Measurements from ENCODE around the gene DKKL1.

DKKL1 gene

GRCh38 chr19:49338023-49338677 lies 25.5 kb upstream of the DKKL1 start:
- DNase-seq (ENCODE audit: low read depth in 2 of 2) = no peak

GRCh38 chr19:49338691-49339300 lies 24.9 kb upstream of the DKKL1 start:
- no peak for DNase-seq (ENCODE audit: low read depth in 2 of 2)

DNA sequence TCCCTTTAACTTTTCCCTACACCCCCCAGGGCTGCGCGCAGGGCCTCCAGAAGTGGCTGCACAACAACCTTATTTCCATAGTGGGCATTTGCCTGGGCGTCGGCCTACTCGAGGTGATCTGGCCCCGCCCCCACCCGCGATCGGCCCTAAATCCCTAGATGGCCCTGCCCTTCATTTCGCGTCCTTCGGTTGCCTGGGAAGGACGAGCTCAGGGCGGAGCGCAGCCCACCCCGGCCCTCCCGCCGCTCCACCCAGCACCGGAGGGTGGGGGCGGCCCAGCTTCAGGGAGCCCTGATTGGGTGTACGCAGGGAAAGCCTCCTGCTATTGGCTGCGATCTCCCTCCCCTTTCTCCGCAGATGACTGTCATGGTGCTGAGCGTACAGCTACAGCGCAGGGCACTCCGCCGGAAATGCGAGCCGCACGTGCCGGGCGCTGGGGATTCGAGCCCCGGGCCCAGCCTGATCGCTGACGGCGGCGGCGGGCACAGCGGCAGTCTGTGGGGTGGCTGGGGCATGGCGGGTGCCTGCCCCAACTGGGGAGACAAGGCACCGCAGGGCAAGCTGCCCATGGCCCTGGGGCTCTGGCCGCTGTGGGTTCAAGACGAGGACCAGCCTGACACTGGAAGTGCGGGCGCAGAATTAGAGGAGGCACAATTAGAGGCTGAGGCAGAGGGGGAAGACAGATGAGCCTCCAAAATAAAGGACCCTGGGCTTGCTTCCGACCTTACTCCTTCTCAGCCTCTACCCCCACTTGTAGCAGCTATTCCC lies 24.2 kb upstream of the DKKL1 start:
- DNase-seq (ENCODE audit: low read depth in 2 of 2) = no peak

DNA sequence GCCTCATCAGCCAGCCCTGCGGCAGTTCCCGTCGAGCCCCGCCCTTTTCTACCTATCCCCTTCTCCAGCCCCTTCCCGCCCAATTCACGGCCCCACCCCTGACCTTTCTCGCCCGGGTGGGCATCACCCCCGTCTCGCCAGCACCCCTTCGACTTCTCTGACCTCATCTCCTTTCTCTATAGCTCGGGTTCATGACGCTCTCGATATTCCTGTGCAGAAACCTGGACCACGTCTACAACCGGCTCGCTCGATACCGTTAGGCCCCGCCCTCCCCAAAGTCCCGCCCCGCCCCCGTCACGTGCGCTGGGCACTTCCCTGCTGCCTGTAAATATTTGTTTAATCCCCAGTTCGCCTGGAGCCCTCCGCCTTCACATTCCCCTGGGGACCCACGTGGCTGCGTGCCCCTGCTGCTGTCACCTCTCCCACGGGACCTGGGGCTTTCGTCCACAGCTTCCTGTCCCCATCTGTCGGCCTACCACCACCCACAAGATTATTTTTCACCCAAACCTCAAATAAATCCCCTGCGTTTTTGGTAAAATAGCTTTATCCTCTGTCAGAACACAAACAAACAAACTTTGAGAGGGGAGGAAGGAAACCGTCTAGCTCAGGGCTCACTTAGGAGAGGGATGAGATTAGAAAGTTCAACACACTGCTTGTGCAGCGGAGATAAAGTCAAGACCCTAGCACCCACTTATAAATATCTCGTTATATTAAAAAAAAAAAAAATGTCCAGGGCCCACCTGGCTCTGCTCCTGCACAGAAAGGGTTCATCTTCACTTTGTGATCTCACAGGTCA lies 23.4 kb upstream of the DKKL1 start:
- no peak for DNase-seq (ENCODE audit: low read depth in 2 of 2)

DNA sequence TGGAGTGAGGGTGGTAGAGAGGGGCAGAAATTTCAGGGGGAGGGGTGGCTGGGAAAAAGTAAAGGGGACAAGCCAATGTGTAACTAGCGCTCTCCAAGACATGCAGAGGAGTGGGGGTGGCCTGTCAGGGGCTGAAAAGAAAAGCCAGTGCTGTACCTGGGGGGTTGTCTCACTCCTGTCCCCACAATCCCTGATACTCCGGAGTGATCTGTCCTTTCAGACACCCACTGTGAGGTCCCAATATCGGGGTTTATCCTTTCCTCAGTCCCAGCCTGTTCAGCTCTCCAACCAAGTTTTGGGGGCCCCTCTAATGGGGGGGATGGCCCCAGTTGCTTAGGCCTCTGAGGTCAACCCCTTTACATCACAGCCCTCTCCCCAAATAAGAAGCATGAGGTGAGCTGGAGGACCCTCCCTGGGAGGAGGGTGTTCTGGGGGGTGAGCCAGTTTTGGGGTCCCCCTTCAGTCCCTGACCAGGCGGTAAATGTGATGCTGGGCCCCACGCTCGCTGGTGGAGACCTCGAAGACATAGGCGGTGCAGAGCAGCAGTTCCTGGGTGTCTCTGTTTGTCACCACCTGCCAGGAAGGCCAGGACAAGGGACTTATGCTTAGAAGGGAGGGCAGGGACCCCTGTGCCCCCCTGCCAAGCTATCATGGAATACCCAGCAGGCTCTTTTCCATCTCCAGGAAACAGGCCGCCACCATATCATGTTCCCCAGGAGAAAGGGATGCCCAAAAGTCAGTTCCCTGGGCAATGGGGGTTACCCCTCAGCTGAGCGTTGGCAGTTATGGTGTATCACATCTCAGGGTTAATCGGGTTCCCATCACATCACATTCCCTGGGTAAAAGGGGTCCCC lies 22.6 kb upstream of the DKKL1 start:
- DNase-seq (ENCODE audit: low read depth in 2 of 2) = no peak

GRCh38 chr19:49342291-49342721 lies 21.4 kb upstream of the DKKL1 start:
- DNase-seq (ENCODE audit: low read depth in 2 of 2) = no peak

DNA sequence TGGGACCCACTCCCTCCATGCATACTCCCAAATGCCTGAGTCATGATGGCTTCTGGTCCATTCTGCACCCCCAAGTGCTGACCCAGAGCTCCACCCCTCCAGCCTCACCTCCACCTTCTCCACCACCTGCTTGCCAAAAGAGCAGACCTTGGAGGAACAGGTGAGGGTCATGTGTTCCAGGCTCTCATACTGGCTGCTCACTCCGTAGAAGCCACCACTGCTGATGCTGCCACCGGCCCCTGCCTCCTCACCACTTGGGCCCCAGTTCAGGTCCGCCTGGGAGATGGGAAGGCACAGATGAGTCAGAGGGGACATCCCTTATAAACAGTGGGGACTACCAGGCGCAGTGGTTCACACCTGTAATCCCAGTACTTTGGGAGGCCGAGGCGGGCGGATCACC lies 20.6 kb upstream of the DKKL1 start:
- no peak for DNase-seq (ENCODE audit: low read depth in 2 of 2)

DNA sequence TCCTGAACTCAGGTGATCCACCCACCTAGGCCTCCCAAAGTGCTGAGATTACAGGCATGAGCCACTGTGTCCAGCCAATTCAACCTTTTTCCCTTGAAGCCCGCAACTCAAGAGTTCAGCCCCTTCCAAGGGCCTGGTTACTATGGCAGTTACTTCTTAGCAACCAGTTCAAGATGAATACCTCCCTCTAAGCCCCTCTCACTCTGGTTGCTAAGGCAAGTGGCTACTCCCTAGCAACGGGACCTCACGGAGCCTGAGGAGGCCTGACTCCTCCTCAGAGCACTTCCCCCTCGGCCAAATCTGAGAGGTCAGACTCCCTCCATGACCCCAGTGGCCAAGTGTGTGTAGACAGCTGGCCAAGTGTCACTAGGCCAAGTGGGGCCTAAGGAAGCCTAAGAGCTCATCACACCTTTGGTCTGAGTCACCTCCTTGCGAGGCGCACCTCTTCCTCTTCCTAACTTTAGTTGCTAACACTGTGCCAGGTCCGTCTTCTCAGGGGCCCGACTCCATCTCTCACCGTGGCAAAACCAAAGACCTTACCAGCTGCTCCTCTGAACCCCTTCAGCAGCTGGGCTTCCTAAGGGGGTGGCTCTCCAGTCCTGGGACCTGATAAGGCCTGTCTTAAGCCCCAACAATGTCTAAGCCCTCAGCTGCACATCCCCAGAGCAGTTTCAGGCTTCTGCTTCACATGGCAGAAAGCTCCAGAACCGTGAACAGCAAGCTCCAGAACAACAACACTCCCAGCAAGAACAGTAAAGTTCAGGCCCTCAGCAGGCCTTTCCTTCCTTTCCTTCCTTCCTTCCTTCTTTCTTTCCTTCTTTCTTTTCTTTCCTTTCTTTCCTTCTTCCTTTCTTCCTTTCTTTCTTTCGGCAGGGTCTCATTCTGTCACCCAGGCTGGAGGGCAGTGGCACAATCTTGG lies 18.9 kb upstream of the DKKL1 start:
- DNase-seq (ENCODE audit: low read depth in 2 of 2) = no peak

GRCh38 chr19:49347191-49347590 lies 16.5 kb upstream of the DKKL1 start:
- DNase-seq (ENCODE audit: low read depth in 2 of 2) = no peak

DNA sequence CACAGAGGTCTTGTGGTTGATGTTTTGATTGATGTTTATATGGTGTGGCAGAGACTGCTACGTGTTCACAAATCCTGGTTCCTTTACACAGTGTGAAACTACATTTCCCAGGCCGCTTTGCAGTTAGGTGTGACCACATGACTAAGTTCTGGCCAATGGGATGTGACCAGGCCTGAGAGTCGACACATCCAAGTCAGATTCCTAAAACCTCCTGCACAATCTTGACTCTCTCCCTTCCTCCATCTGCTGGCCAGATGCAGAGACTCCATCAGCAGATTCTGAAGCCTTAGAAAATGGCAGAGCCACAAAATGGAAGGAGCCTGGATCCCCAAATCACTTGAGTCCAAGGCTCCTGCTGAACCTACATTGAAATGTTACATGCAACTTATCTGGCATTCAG lies 15.8 kb upstream of the DKKL1 start:
- DNase-seq (ENCODE audit: low read depth in 2 of 2) = no peak

DNA sequence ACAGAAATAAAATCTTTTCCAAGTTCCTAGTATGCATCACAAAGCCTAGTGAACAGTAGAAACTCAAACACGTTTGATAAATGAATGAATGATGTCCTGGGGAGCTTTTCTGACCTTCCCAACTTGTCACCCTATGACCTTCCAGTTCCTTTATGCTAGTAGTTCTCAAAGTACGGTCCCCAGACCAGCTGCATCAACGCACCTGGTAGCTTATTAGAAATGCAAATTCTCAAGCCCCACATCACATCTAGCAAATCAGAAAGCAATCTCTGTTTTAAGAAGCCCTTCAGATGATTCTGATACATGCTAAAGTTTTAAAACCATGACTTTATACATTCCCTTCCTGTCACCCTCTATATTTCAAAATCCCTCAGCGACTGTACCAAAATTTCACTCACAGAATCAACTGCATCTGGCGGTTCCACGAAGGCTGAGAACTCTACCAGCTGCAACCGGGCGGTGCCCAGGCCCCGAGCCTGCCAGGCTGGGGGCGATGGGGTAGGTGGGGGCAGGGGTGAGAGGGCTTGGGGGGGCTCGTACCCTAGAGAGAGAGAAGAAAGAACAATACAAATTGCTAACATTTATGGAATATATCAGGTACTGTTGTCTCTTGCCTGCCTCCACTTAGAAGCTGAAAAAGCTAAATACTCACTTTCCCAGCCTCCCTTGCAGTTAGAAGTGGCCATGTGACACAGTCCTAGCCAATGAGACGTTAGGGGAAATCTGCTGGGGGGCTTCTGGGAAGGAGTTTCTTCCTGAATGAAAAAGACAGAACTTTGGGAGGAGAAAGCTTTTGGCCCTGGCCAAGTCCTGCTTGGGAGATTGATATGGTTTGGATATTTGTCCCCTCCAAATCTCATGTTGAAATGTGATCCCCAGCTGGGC lies 15.1 kb upstream of the DKKL1 start:
- DNase-seq (ENCODE audit: low read depth in 2 of 2) = no peak

- no peak for DNase-seq (ENCODE audit: low read depth in 2 of 2)
Observed at GRCh38 chr19:49349567-49349966, 14.1 kb upstream of the DKKL1 start.

DNA sequence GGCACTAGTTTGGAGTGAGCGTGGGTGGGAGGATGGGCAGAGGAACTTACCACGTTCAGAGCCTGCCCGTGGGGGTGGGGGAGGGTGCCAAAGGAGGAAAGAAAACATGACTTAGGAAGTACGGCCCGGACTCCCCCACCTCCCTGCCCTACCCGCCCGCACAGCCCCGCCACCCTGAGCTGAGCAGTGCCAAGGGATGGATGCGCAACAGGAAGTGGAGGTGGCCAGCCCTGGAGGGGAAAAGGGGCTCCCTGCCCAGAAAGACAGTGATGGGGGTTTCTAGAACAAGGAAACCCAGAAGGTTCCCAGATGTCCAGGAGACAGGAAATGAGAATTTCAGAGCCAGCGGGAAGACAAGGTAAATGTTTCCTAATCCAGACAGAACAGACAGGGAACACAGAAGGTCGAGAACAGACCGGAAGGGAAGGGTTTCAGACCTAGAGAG lies 7.7 kb upstream of the DKKL1 start:
- no peak for DNase-seq (ENCODE audit: low read depth in 2 of 2)

DNA sequence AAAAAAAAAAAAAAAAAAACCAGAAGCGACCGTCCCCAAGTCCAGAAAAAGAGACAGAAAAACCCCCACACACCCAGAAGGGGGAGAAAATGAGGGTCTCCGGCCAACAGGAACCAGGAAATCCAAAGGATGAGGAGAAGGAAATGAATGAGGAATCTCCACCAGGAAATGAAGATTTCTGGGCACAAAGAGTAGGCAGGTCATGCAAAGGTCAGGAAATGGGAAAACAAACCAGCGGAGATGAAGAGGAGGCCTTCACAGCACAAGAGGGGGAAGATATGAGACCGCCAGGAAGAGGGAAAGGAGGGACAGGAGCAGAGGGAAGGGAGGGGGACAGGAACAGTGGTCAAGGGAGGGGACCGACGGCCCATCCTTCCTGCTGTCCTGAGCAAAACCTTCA lies 7.3 kb upstream of the DKKL1 start:
- DNase-seq (ENCODE audit: low read depth in 2 of 2) = no peak

DNA sequence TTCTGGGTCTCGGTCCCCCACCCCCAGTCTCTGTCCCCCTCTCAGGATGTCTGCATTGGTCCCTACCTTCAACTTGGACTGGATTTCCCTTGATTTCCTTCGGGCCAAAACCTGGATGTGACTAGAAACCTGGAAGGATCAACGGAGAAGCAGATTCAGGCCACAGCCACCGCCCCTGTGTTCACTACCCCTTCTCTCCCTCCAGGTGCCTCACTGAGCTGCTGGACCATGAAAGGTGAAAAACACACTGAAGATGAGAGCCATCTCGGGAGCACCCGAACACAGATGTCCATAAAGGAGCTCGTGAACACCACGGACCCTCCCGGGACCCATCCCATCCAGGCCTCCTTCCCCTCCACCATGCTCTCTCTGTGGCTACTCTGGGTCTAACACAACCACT lies 6.5 kb upstream of the DKKL1 start:
- DNase-seq (ENCODE audit: low read depth in 2 of 2) = no peak

GRCh38 chr19:49359851-49360820 lies 3.5 kb upstream of the DKKL1 start:
- no peak for DNase-seq (ENCODE audit: low read depth in 2 of 2)

- DNase-seq (ENCODE audit: low read depth in 2 of 2) = no peak
Observed at GRCh38 chr19:49361438-49362047, 2.1 kb upstream of the DKKL1 start.
